Activated CD4-positive, alpha-beta memory T cell treated with anti-CD3 and anti-CD28 coated beads for 36 hours (primary cell): Measurements from ENCODE around the gene MCM8. TPM values are rescaled to one million over a fixed set of nuclear protein-coding genes. Genes with fewer than 3 reads are reported as not detected.

Experiments used
- CTCF ChIA-PET: fragments of 350-600 bp; sonication (Branson Sonifier 250); formaldehyde crosslinking; loops from one replicate; lab custom pipeline; 2021; ENCODE audit warnings: antibody characterized with exemption, inconsistent platforms; lab: Charles Lee
- POLR2A ChIA-PET: fragments of 350-600 bp; sonication (Branson Sonifier 250); formaldehyde crosslinking; loops from one replicate; lab custom pipeline; 2021; ENCODE audit warnings: antibody characterized with exemption; lab: Charles Lee
- DNase-seq: peaks from one replicate; pipeline ENCODE4 v3.0.0-alpha.2; 2020
- H3K27ac Mint-ChIP-seq: one replicate; pipeline ENCODE4 v1.8.0; 2021; ENCODE audit warnings: mixed read lengths
- H3K27me3 Mint-ChIP-seq: one replicate; pipeline ENCODE4 v1.8.0; 2021; ENCODE audit warnings: mixed read lengths
- H3K36me3 Mint-ChIP-seq: one replicate; pipeline ENCODE4 v1.8.0; 2021; ENCODE audit warnings: mixed read lengths
- H3K4me1 Mint-ChIP-seq: one replicate; pipeline ENCODE4 v1.8.0; 2021; ENCODE audit warnings: low read depth, mixed read lengths
- H3K4me3 Mint-ChIP-seq: one replicate; pipeline ENCODE4 v1.8.0; 2021; ENCODE audit warnings: mild to moderate bottlenecking, mixed read lengths
- H3K9me3 Mint-ChIP-seq: one replicate; pipeline ENCODE4 v1.8.0; 2021; ENCODE audit warnings: mixed read lengths
- intact Hi-C: fragments of 100-400 bp; cut with micrococcal nuclease; formaldehyde crosslinking; loops from one replicate; pipeline ENCODE4 v1.15.1; 2023
- total RNA-seq, 2 experiments: library from RNA; stranded (reverse); gene quantifications; one replicate each; pipeline ENCODE4 v1.2.3, GENCODE V29; 2021

Gene MCM8
- total RNA-seq, 2 experiments from 2014 or later: 46.8 to 50.7 TPM

GRCh38 chr20:6007529-6008103 is 57.2 kb downstream of the MCM8 start:
- DNase-seq: no peak
- peaks cover 26% of the 10 kb centered on the region for H3K36me3 Mint-ChIP-seq
- H3K27ac Mint-ChIP-seq: peak overlapping the region; percentile 32
- intact Hi-C loops: no loop called here
- H3K27me3 Mint-ChIP-seq: no peaks in the 10 kb centered on the region
- POLR2A ChIA-PET: no interaction called here
- H3K4me3 Mint-ChIP-seq: peak overlapping the region; percentile 97
- H3K9me3 Mint-ChIP-seq: no peaks in the 10 kb centered on the region
- peaks cover 41% of the 10 kb centered on the region for H3K4me1 Mint-ChIP-seq
- CTCF ChIA-PET: interaction anchor here (0.6 to 1.5 kb wide), 3 partner anchors 12 to 479 kb away, joined by 3 to 7 read pairs (median 3); no protein-coding TSS in a partner anchor

- Mint-ChIP-seq H3K4me3 (peak overlapping the region; percentile 16), H3K4me1 (peaks cover 40% of the 10 kb centered on the region), H3K27me3 (no peaks in the 10 kb centered on the region), H3K9me3 (no peaks in the 10 kb centered on the region), H3K36me3 (peaks cover 29% of the 10 kb centered on the region), H3K27ac (no peak overlapping the region)
- DNase-seq: peak; percentile 13
- intact Hi-C loops: no loop called here
- POLR2A ChIA-PET: no interaction called here
- CTCF ChIA-PET: interaction anchor here (1.4 to 1.5 kb wide), 2 partner anchors 12 to 480 kb away, joined by 3 to 7 read pairs; no protein-coding TSS in a partner anchor
These were observed 57.8 kb downstream of the MCM8 start for GRCh38 chr20:6008254-6008653.

GRCh38 chr20:6012179-6012578 is 61.7 kb downstream of the MCM8 start:
- peaks cover 43% of the 10 kb centered on the region for H3K4me1 Mint-ChIP-seq
- intact Hi-C loops: no loop called here
- peaks cover 46% of the 10 kb centered on the region for H3K36me3 Mint-ChIP-seq
- H3K4me3 Mint-ChIP-seq: no peak overlapping the region
- no peaks in the 10 kb centered on the region for H3K27me3 Mint-ChIP-seq
- H3K27ac Mint-ChIP-seq: no peak overlapping the region
- CTCF ChIA-PET: no interaction called here
- POLR2A ChIA-PET: interaction anchor here (0.6 kb wide), 1 partner anchor 100 kb away, joined by 4 read pairs; no protein-coding TSS in a partner anchor
- no peaks in the 10 kb centered on the region for H3K9me3 Mint-ChIP-seq
- no peak for DNase-seq

- Mint-ChIP-seq H3K27ac (peak overlapping the region; percentile 14), H3K27me3 (no peaks in the 10 kb centered on the region), H3K4me1 (peaks cover 30% of the 10 kb centered on the region), H3K9me3 (no peaks in the 10 kb centered on the region), H3K4me3 (no peak overlapping the region), H3K36me3 (peaks cover 58% of the 10 kb centered on the region)
- CTCF ChIA-PET: no interaction called here
- DNase-seq: no peak
- POLR2A ChIA-PET: no interaction called here
- intact Hi-C loops: no loop called here
These were observed 63.6 kb downstream of the MCM8 start for GRCh38 chr20:6014017-6014416.

- ChIA-PET CTCF (no interaction called here), POLR2A (no interaction called here)
- Mint-ChIP-seq H3K4me3 (no peak overlapping the region), H3K4me1 (peaks cover 28% of the 10 kb centered on the region), H3K9me3 (no peaks in the 10 kb centered on the region), H3K27ac (no peak overlapping the region), H3K36me3 (peaks cover 56% of the 10 kb centered on the region), H3K27me3 (no peaks in the 10 kb centered on the region)
- no peak for DNase-seq
- intact Hi-C loops: no loop called here
These were observed 64.5 kb downstream of the MCM8 start for GRCh38 chr20:6014957-6015356.

GRCh38 chr20:6017467-6017866 is 67.0 kb downstream of the MCM8 start:
- no peak overlapping the region for H3K27ac Mint-ChIP-seq
- CTCF ChIA-PET: no interaction called here
- H3K36me3 Mint-ChIP-seq: peaks cover 39% of the 10 kb centered on the region
- intact Hi-C loops: no loop called here
- POLR2A ChIA-PET: no interaction called here
- peaks cover 24% of the 10 kb centered on the region for H3K4me1 Mint-ChIP-seq
- no peaks in the 10 kb centered on the region for H3K9me3 Mint-ChIP-seq
- H3K4me3 Mint-ChIP-seq: no peak overlapping the region
- DNase-seq: no peak
- H3K27me3 Mint-ChIP-seq: no peaks in the 10 kb centered on the region

GRCh38 chr20:6017880-6018279 is 67.4 kb downstream of the MCM8 start:
- Mint-ChIP-seq H3K4me3 (no peak overlapping the region), H3K27ac (no peak overlapping the region), H3K9me3 (no peaks in the 10 kb centered on the region), H3K36me3 (peaks cover 38% of the 10 kb centered on the region), H3K27me3 (no peaks in the 10 kb centered on the region), H3K4me1 (peaks cover 25% of the 10 kb centered on the region)
- no peak for DNase-seq
- intact Hi-C loops: no loop called here
- POLR2A ChIA-PET: no interaction called here
- CTCF ChIA-PET: no interaction called here

GRCh38 chr20:6024768-6025167 is 74.3 kb downstream of the MCM8 start:
- H3K9me3 Mint-ChIP-seq: peaks cover 3% of the 10 kb centered on the region
- intact Hi-C loops: no loop called here
- CTCF ChIA-PET: interaction anchor here (1.1 kb wide), 1 partner anchor 25 kb away, joined by 3 read pairs; no protein-coding TSS in a partner anchor
- no peak overlapping the region for H3K27ac Mint-ChIP-seq
- DNase-seq: no peak
- H3K27me3 Mint-ChIP-seq: no peaks in the 10 kb centered on the region
- H3K4me1 Mint-ChIP-seq: peaks cover 15% of the 10 kb centered on the region
- no peak overlapping the region for H3K4me3 Mint-ChIP-seq
- POLR2A ChIA-PET: no interaction called here
- H3K36me3 Mint-ChIP-seq: peaks cover 41% of the 10 kb centered on the region

GRCh38 chr20:6026051-6026450 is 75.6 kb downstream of the MCM8 start:
- H3K27ac Mint-ChIP-seq: no peak overlapping the region
- intact Hi-C loops: no loop called here
- no peak overlapping the region for H3K4me3 Mint-ChIP-seq
- H3K4me1 Mint-ChIP-seq: peaks cover 18% of the 10 kb centered on the region
- POLR2A ChIA-PET: no interaction called here
- H3K27me3 Mint-ChIP-seq: no peaks in the 10 kb centered on the region
- DNase-seq: peak; percentile 21
- H3K36me3 Mint-ChIP-seq: peaks cover 41% of the 10 kb centered on the region
- CTCF ChIA-PET: no interaction called here
- peaks cover 3% of the 10 kb centered on the region for H3K9me3 Mint-ChIP-seq

- intact Hi-C loops: no loop called here
- no peak overlapping the region for H3K4me3 Mint-ChIP-seq
- H3K4me1 Mint-ChIP-seq: peaks cover 16% of the 10 kb centered on the region
- ChIA-PET POLR2A (no interaction called here), CTCF (no interaction called here)
- H3K27me3 Mint-ChIP-seq: no peaks in the 10 kb centered on the region
- no peak overlapping the region for H3K27ac Mint-ChIP-seq
- DNase-seq: no peak
- H3K9me3 Mint-ChIP-seq: peaks cover 3% of the 10 kb centered on the region
- H3K36me3 Mint-ChIP-seq: peaks cover 38% of the 10 kb centered on the region
These were observed 78.4 kb downstream of the MCM8 start for GRCh38 chr20:6028818-6029217.

- H3K36me3 Mint-ChIP-seq: peaks cover 37% of the 10 kb centered on the region
- POLR2A ChIA-PET: no interaction called here
- intact Hi-C loops: no loop called here
These were observed 79.1 kb downstream of the MCM8 start for GRCh38 chr20:6029538-6029937.

GRCh38 chr20:6030453-6031080 is 80.1 kb downstream of the MCM8 start:
- ChIA-PET CTCF (no interaction called here), POLR2A (interaction anchor here (0.6 kb wide), 2 partner anchors 477 to 499 kb away, joined by 5 to 6 read pairs; no protein-coding TSS in a partner anchor)
- DNase-seq: no peak
- Mint-ChIP-seq H3K9me3 (no peaks in the 10 kb centered on the region), H3K4me1 (peaks cover 14% of the 10 kb centered on the region), H3K27me3 (no peaks in the 10 kb centered on the region), H3K4me3 (no peak overlapping the region), H3K36me3 (peaks cover 32% of the 10 kb centered on the region), H3K27ac (no peak overlapping the region)
- intact Hi-C loops: no loop called here

More at GRCh38 chr20:6029538-6029937, 79.1 kb downstream of the MCM8 start:
- no peaks in the 10 kb centered on the region for H3K27me3 Mint-ChIP-seq
- no peak for DNase-seq
- H3K27ac Mint-ChIP-seq: no peak overlapping the region
- H3K9me3 Mint-ChIP-seq: peaks cover 3% of the 10 kb centered on the region
- H3K4me3 Mint-ChIP-seq: no peak overlapping the region
- CTCF ChIA-PET: interaction anchor here (1.2 kb wide), 1 partner anchor 501 kb away, joined by 4 read pairs; no protein-coding TSS in a partner anchor
- peaks cover 16% of the 10 kb centered on the region for H3K4me1 Mint-ChIP-seq
